GM18498 (cell line): ENCODE results near the gene RXRG.

Experiments
- ATAC-seq: cut with Tn5 transposase; IDR thresholded peaks from one replicate; pipeline ENCODE4 v1.9.1; 2021; ENCODE audit warnings: mild to moderate bottlenecking, moderate library complexity; ENCODE audit not compliant: unreplicated experiment

RXRG gene

GRCh38 chr1:165371588-165372225 lies 73.2 kb downstream of the RXRG start:
- ATAC-seq, result no peak

DNA sequence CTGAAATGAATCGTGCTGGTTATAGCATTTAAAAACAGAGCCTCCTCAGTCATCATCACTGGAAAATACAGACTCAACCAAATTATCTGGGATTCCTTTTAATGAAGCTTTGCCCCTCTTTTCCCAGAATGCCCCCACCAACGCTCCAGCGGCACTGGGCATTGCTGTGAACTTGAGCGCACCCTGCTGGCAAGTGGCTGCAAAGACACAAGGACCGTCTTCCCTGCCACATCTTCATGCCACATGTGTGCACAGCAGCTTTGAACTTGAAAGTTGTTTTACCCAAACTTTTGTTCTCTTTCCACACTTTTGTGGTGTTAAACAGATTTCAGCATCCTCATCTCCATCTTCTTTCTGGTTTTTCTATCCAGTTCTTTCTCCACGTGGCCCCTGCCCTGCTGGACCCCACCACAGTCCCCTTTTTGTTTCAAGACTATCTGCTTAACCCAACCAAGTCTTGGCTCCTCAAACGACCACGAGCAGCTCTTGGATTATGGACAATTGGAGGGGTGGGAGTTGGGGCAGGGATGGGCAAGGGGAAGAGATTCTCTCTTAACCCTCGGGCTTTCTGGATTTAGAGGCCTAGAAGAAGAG lies 75.6 kb downstream of the RXRG start:
- peak; percentile 77 for ATAC-seq

GRCh38 chr1:165367375-165367993 lies 77.4 kb downstream of the RXRG start:
- ATAC-seq, result peak; percentile 69

GRCh38 chr1:165365341-165365740 lies 79.6 kb downstream of the RXRG start:
- no peak for ATAC-seq

DNA sequence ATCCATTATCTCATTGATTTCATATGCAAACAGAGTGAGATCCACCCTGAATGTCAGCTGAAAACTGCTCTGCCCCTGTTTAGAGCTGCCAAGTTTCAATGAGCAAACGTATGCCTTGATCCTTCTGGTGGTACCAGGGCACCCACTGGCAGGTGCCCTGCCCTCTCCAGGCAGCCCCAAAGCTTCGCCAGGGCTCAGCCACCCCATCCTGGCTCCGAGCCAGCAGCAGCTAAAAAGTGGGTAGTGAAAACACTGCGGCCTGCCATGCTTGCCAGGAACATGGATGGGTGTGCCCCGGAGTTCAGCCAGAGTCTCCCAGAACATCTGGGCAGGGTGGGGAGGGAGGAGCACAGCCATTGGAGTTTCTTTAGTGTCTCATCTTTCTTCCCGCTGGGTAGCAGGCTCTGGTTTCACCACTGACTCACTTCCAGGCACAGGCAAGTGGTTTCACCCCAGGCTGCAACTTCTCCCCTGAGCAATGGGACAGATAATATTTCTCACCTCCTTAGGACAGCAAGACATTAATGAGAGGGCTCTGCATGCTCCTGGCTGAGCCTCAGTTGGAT lies 80.3 kb downstream of the RXRG start:
- ATAC-seq, result no peak

- no peak for ATAC-seq
These were observed 88.0 kb downstream of the RXRG start for GRCh38 chr1:165356876-165357275.

- ATAC-seq, result no peak
These were observed 88.7 kb downstream of the RXRG start, which contains the start of gene LMX1A for GRCh38 chr1:165355977-165356811. TSS of gene LMX1A (minus strand) at chr1:165356715. CDS start at chr1:165355559, 1,156 bp downstream.

DNA sequence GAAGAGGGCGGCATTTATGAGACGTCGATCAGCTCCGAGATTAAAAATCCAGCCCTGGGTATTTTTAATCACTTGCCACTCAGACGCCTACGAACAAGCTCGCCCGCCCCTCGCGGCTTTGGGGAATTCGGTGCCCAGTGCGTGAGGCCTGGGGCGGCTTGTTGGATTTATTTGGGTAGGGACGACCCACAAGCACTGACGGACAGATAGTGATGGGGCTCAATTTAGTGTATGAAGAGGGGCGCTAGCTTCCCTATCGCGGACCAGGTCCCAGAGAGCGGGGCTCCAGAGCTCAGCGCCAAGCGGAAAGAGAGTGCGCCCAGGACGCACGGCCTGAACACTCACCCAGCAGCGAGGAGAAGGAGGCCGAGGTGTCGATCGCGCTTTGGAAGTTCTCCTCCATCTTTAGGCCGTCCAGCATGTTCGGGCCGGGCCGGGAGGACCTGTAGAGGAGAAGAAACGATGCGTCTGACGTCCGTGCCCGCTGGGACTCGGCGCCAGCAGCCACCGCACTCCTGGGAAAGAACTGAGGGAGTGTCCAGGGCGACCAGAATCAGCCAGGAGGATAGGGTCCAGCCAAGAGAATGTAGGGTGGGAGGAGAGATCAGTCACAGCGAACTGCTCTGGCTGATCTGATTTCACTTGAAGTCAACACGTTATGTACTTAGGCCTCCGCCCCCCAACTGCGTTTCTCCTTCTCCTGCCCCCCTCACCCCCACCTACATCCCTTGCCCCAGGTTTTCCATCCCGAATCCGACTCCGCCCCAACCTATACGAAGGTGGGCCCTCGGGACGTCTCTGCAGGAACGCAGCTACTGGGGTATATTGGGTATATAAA lies 89.6 kb downstream of the RXRG start:
- no peak for ATAC-seq

GRCh38 chr1:165354739-165355138 lies 90.2 kb downstream of the RXRG start:
- no peak for ATAC-seq

DNA sequence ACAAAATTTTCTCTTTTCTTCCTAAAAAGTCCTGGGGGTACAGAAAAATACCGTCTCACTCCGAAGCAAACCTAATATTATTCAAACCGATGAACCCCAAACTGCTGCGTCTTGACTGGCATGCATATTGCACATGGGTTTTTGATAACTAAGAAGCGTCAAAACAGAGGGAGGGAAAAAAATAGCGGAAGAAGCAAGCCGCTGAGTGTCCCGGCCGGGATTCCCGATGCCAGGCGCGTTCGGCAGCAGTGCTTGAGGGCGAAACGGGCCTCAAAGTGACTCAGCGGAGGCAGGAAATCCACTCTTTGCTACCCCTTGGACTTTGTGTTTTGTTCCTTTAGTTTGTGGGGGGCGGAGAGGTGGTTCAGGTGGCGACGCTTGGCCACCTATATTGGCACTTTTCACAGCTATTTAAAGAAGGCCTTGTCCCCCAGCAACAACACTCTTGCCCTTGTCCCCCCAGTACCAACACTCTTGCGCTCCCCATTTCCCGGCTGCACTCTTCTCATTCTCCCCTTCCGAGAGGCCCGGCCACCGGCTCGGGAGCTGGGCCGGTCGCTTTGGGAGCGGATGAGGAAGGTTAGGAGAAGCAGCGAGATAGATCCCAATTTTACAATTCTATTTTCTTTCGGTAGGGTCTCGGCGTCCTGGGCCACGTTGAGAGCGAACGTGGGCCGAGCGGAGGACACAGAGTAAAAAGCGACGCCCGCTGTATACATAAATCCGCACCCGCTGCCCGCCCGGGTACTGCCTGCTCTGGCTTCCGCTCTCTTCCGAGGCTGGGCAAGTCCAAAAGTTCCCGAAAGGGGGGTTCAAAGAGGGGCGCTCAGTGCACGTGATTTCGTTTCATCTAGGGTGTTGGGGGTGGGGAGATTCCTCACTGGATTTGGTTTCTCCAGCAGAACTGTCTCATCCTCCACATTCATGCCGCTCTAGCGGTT lies 90.9 kb downstream of the RXRG start:
- no peak for ATAC-seq

GRCh38 chr1:165352442-165353293 lies 92.3 kb downstream of the RXRG start:
- no peak for ATAC-seq

DNA sequence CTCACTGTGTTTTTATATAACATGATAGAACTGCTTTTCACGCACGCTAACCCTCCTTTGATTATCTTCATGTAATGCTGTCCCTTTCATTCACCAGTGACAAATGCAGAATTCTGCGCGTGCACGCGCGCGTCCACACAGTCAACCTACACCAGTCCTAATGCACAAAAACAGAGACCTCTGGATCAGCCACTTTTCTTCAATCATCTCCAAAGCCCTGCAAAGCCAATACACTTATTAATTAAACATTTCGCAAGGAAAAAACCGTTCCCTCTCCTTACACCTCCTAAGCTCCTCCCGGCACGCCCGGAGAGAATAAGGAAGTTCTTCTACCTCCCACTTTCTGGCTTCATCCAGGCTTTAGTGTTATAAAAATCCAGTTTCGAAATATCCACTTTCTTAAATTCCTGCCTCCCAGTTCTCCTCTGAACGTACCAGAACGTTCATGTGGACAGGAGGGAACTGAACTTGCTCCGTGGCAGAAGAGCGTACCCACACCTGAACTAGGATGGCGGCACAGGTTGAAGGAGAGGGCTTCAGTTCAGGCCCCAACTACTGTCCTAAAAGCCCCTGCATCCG lies 93.0 kb downstream of the RXRG start:
- ATAC-seq, result no peak
